Prostate gland (tissue), 2 donors: ENCODE results near the gene TBC1D3I.

Experiments
- POLR2A ChIP-seq: fragments of 450-650 bp; IDR thresholded peaks from one replicate; pipeline ENCODE4 v1.6.1; 2016; ENCODE audit warnings: antibody characterized with exemption, mild to moderate bottlenecking
- POLR2AphosphoS5 ChIP-seq: sonication (generic); formaldehyde crosslinking; IDR thresholded peaks from one replicate; pipeline ENCODE4 v1.6.1; 2017; ENCODE audit warnings: antibody characterized with exemption
- TF ChIP-seq, protein P1 (sequence below), 4 experiments: fragments of 200-600 bp in 2 of 4; fragments of 450-650 bp in 2 of 4; sonication (generic) in 2 of 4; IDR thresholded peaks; 1 replicate in 3 of 4; 2 replicates in 1 of 4; pipeline ENCODE4 v1.5.1; 2016 to 2019; ENCODE audit warnings: antibody characterized with exemption in 4 of 4, mild to moderate bottlenecking in 2 of 4, moderate library complexity in 2 of 4

DNA sequence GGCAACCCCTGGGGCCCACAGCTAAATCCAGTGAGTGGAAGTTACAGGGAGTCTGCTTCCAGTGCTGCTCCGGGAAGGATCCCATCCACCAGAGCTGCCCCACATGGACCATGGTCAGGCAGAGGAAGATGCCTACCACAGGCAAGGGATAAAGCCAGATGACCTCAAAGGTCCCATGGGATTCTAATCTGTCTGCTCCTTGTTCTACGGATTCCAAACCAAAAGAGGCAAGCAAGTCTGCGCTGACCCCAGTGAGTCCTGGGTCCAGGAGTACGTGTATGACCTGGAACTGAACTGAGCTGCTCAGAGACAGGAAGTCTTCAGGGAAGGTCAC is 52.1 kb downstream of the TBC1D3I start:
- TF ChIP-seq, protein P1, sequence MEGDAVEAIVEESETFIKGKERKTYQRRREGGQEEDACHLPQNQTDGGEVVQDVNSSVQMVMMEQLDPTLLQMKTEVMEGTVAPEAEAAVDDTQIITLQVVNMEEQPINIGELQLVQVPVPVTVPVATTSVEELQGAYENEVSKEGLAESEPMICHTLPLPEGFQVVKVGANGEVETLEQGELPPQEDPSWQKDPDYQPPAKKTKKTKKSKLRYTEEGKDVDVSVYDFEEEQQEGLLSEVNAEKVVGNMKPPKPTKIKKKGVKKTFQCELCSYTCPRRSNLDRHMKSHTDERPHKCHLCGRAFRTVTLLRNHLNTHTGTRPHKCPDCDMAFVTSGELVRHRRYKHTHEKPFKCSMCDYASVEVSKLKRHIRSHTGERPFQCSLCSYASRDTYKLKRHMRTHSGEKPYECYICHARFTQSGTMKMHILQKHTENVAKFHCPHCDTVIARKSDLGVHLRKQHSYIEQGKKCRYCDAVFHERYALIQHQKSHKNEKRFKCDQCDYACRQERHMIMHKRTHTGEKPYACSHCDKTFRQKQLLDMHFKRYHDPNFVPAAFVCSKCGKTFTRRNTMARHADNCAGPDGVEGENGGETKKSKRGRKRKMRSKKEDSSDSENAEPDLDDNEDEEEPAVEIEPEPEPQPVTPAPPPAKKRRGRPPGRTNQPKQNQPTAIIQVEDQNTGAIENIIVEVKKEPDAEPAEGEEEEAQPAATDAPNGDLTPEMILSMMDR (IDR thresholded peaks at IDR 0.05): no peak
- TF ChIP-seq POLR2AphosphoS5: no peak
- TF ChIP-seq POLR2A: no peak
